Measurements from ENCODE around the gene BSND.

The BSND gene

GRCh38 chr1:55044617-55045397 is 46.1 kb downstream of the BSND start:
- TF ChIP-seq CTCF (IDR thresholded peaks at IDR 0.05; ENCODE audit: low read depth, low read length, missing control alignments) = no peak
- DNase-seq (ENCODE audit: extremely low read depth, low read depth) = no peak
- H3K4me3 ChIP-seq (replicated peaks; ENCODE audit: low read depth, low read length) = no peak overlapping the region

- no peak for DNase-seq (ENCODE audit: extremely low read depth, low read depth)
- TF ChIP-seq CTCF (IDR thresholded peaks at IDR 0.05; ENCODE audit: low read depth, low read length, missing control alignments) = no peak
These were observed 46.7 kb downstream of the BSND start for GRCh38 chr1:55045430-55045829.

GRCh38 chr1:55046871-55047270 is 48.1 kb downstream of the BSND start:
- no peak for DNase-seq (ENCODE audit: extremely low read depth, low read depth)
- TF ChIP-seq CTCF (IDR thresholded peaks at IDR 0.05; ENCODE audit: low read depth, low read length, missing control alignments) = no peak
- no peak overlapping the region for H3K4me3 ChIP-seq (replicated peaks; ENCODE audit: low read depth, low read length)

More at GRCh38 chr1:55045430-55045829, 46.7 kb downstream of the BSND start:
- H3K4me3 ChIP-seq (replicated peaks; ENCODE audit: low read depth, low read length) = no peak overlapping the region

DNA sequence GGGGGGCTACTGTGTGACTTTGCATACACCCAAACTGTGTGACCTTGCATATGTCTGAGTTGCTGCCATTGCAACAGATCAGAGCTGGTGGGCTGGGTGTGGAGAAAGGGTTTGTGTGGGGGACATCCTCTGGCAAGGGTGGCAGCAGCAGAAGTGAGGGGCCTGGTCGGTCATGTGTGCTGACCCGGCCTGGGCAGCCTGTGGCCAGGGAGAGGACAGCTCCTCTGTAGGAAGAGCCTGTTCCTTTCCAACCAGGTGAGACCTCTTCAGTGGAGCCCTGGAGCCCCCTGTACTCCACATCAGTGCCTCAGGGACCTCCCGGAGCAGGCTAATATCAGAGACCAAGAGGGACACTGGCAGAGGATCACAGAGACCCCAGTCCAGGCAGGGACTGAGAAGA is 48.9 kb downstream of the BSND start:
- TF ChIP-seq CTCF (IDR thresholded peaks at IDR 0.05; ENCODE audit: low read depth, low read length, missing control alignments) = no peak
- no peak overlapping the region for H3K4me3 ChIP-seq (replicated peaks; ENCODE audit: low read depth, low read length)
- DNase-seq (ENCODE audit: extremely low read depth, low read depth) = no peak

GRCh38 chr1:55048453-55049270 is 49.9 kb downstream of the BSND start:
- DNase-seq (ENCODE audit: extremely low read depth, low read depth) = no peak
- TF ChIP-seq CTCF (IDR thresholded peaks at IDR 0.05; ENCODE audit: low read depth, low read length, missing control alignments) = no peak

DNA sequence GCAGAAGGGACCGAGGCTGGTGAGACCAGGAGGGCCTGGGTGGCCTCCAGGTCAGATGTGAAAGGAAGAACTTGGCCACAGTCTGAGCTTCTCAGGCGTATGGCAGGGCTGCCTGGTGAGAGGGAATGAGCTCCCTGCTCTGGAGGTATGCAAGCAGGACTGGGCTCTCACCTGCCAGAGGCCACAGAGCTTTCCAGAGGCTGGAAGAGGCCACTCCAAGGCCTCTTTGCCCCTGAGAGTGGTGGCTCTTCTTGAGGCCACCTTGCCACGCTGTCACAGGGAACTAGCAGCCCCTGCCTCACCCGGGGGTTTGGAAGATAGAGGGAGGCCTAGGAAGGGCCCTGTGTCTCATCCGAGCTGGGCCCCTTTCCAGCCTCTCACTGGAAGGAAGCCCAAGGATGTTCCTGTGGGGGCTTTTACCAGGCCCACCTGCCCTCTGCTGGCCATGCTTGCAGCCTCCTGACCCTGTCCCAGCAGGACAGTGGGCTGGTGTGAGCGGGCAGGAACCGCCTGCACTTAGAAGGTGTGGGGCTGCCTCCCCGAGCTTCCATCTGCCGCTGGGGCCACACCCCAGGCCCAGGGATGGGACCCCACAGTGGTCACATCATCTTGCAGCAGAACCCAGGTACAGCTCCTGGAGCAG is 50.7 kb downstream of the BSND start:
- no peak for DNase-seq (ENCODE audit: extremely low read depth, low read depth)
- TF ChIP-seq CTCF (IDR thresholded peaks at IDR 0.05; ENCODE audit: low read depth, low read length, missing control alignments) = no peak
- H3K4me3 ChIP-seq (replicated peaks; ENCODE audit: low read depth, low read length) = no peak overlapping the region

More at GRCh38 chr1:55048453-55049270, 49.9 kb downstream of the BSND start:
- no peak overlapping the region for H3K4me3 ChIP-seq (replicated peaks; ENCODE audit: low read depth, low read length)

Measured in HFF-Myc (cell line).